Ectodermal cell (in vitro differentiated cells): ENCODE results near the gene HDLBP.
"Not testable (repeated sequence)": the region's sequence is repeated elsewhere in the genome, so short reads cannot be mapped to it uniquely, and the experiment has no call there.

Source experiments
- H3K27ac ChIP-seq: 2 replicates; pipeline ENCODE4 v1.7.0; 2013; ENCODE audit warnings: mild to moderate bottlenecking, low read depth, low read length; ENCODE audit not compliant: insufficient read depth, poor library complexity, severe bottlenecking
- H3K27me3 ChIP-seq: 2 replicates; pipeline ENCODE4 v1.7.0; 2013; ENCODE audit warnings: mild to moderate bottlenecking, low read length; ENCODE audit not compliant: insufficient read depth, control insufficient read depth, poor library complexity, severe bottlenecking
- H3K36me3 ChIP-seq: one replicate; pipeline ENCODE4 v1.7.0; 2013; ENCODE audit warnings: low read length; ENCODE audit not compliant: control insufficient read depth, insufficient read depth
- H3K4me1 ChIP-seq: one replicate; pipeline ENCODE4 v1.7.0; 2013; ENCODE audit warnings: low read length; ENCODE audit not compliant: control insufficient read depth, insufficient read depth
- H3K4me3 ChIP-seq: 2 replicates; pipeline ENCODE4 v1.7.0; 2013; ENCODE audit warnings: low read depth, low read length, control low read depth; ENCODE audit not compliant: insufficient read depth
- H3K9me3 ChIP-seq: 2 replicates; pipeline ENCODE4 v1.7.0; 2013; ENCODE audit warnings: mild to moderate bottlenecking, low read length, moderate library complexity; ENCODE audit not compliant: control insufficient read depth
- WGBS, 2 experiments: methylation state at CpG; one replicate each; pipeline ENCODE4 v1.1.7; 2013; ENCODE audit warnings: missing lambda C conversion rate in 2 of 2; 5-methylcytosine and 5-hydroxymethylcytosine counted together

HDLBP gene

DNA sequence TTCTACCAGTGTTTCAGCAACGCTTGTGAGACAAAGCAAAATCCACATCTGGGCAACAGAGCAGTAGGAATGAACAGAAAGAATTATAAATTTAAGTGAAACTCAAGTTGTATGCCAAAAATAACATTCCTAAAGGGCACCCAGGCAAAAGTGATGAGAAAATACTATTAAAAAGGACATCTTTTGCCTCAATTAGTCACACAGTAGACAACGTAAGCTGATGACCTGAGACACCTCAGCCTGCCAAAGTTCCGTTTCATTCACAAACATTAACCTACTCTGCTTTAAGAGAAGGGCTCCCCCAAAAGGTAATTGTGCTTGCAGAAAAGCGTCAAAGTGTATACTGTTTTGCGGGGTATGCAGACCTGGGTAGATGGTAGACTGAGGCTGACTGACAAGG, 7.2 kb downstream of the HDLBP start:
- no peaks in the 10 kb centered on the region for H3K27me3 ChIP-seq
- 92 to 94% methylated on average over 5 of the region's 5 CpGs for WGBS, 2 experiments
- H3K4me3 ChIP-seq: no peak overlapping the region
- H3K9me3 ChIP-seq: no peaks in the 10 kb centered on the region
- no peaks in the 10 kb centered on the region for H3K4me1 ChIP-seq
- H3K27ac ChIP-seq: no peak overlapping the region
- no peaks in the 10 kb centered on the region for H3K36me3 ChIP-seq

DNA sequence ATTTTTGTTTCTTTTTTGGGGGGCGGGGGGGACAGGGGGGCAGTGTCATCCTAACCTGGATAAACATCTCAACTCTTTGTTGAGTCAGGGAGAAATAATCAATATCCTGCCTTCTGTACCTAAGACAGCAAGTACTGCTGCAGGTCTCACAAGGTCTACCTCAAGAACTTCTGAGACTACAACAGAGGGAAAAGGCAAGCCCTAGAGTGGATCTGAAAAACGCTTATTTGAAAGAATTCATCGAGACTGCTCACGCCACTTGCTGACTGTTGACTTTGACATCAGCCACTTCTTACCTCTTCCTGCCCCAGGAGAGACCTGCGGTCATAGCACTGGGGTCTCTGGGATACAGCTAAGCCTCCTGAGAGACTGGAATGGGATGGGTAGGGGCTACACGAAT, 8.4 kb downstream of the HDLBP start:
- no peaks in the 10 kb centered on the region for H3K9me3 ChIP-seq
- 89 to 90% methylated on average over 4 to 6 of the region's 6 CpGs for WGBS, 2 experiments
- H3K4me3 ChIP-seq: no peak overlapping the region
- no peaks in the 10 kb centered on the region for H3K4me1 ChIP-seq
- H3K36me3 ChIP-seq: no peaks in the 10 kb centered on the region
- no peaks in the 10 kb centered on the region for H3K27me3 ChIP-seq
- H3K27ac ChIP-seq: no peak overlapping the region

DNA sequence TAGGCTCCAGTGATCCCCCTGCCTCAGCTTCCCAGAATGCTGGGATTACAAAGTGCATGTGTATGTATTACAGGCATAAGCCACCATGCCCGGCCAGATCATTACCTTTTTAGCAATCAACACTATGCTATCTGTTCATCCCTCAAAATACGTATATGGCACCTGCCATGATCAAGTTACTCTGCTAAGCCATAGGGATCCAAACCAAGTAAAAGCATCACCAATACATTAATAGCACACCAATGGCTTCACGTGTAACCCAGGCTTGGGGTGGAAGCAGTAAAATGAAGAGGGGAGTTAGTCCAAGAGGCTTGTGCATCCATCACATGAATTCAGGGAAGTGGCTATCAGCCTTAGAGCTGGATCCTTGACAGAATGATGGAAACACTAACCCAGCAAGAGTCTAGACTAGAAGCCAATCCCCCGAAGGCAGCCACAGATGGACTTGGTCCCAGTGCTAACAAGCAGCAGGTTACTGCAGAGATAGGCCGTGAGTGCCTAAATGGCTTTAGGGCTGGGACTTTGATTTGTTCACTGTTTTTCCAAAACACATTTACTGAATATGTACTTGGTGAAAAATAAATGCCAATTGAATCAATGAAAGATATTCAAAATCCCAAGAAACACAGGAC, 11.3 kb downstream of the HDLBP start:
- Histone ChIP-seq H3K4me3 (no peak overlapping the region), H3K9me3 (no peaks in the 10 kb centered on the region), H3K4me1 (no peaks in the 10 kb centered on the region), H3K36me3 (no peaks in the 10 kb centered on the region), H3K27ac (no peak overlapping the region), H3K27me3 (no peaks in the 10 kb centered on the region)
- WGBS, 2 experiments: 93 to 94% methylated on average over 5 of the region's 5 CpGs

- Histone ChIP-seq H3K36me3 (no peaks in the 10 kb centered on the region), H3K4me3 (no peak overlapping the region), H3K27ac (no peak overlapping the region), H3K27me3 (no peaks in the 10 kb centered on the region), H3K4me1 (no peaks in the 10 kb centered on the region), H3K9me3 (no peaks in the 10 kb centered on the region)
- 90 to 91% methylated on average over 13 of the region's 13 CpGs for WGBS, 2 experiments
These were observed 12.5 kb downstream of the HDLBP start for GRCh38 chr2:241302759-241303651.

DNA sequence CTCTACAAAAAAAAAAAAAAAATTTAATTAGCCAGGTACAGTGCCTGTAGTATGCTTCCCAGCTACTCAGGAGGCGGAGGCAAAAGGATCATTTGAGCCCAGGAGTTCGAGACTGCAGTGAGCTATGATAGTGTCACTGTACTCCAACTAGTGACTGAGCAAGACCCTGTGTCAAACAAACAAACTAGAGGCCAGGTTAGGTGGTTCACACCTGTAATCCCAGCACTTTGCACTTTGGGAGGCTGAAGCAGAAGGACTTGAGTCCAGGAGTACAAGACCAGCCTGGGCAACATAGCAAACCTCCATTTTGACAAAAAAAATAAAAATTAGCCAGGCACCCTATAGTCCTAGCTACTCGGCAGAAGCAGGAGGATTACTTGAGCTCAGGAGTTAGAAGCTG, 13.4 kb downstream of the HDLBP start:
- Histone ChIP-seq H3K27ac (no peak overlapping the region), H3K36me3 (no peaks in the 10 kb centered on the region), H3K27me3 (no peaks in the 10 kb centered on the region), H3K4me1 (no peaks in the 10 kb centered on the region), H3K4me3 (no peak overlapping the region), H3K9me3 (no peaks in the 10 kb centered on the region)
- WGBS, 2 experiments: 91 to 93% methylated on average over 3 of the region's 3 CpGs

DNA sequence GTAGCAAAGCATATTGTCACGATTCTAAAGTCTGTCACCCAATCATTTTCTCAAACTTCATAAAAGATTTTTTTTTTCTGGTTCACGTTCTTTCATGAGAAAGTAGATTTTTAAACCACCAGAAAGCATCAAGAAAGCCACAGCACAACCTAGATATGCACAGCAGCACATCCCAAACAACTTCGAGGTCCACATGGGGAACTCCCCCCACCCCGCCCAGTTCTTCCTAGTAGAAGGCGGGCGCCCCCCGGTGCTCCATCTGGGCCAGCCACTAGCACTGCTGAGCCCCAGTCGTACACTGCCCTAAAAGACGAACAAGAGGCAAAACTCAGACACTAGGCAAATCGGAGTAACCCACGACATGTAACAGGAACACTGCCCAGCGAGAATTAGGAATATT, 15.5 kb downstream of the HDLBP start:
- Histone ChIP-seq H3K4me3 (no peak overlapping the region), H3K27ac (no peak overlapping the region), H3K27me3 (no peaks in the 10 kb centered on the region), H3K36me3 (no peaks in the 10 kb centered on the region), H3K9me3 (no peaks in the 10 kb centered on the region), H3K4me1 (no peaks in the 10 kb centered on the region)
- WGBS, 2 experiments: 94 to 95% methylated on average over 12 of the region's 12 CpGs

GRCh38 chr2:241298673-241299072, 16.8 kb downstream of the HDLBP start:
- 97 to 98% methylated on average over 5 of the region's 5 CpGs for WGBS, 2 experiments
- Histone ChIP-seq H3K36me3 (no peaks in the 10 kb centered on the region), H3K27ac (no peak overlapping the region), H3K9me3 (no peaks in the 10 kb centered on the region), H3K4me3 (no peak overlapping the region), H3K27me3 (no peaks in the 10 kb centered on the region), H3K4me1 (no peaks in the 10 kb centered on the region)

- H3K4me1 ChIP-seq: no peaks in the 10 kb centered on the region
- no peaks in the 10 kb centered on the region for H3K9me3 ChIP-seq
- WGBS, 2 experiments: 97% methylated on average over 8 of the region's 8 CpGs
- no peak overlapping the region for H3K27ac ChIP-seq
- H3K27me3 ChIP-seq: no peaks in the 10 kb centered on the region
- no peak overlapping the region for H3K4me3 ChIP-seq
- no peaks in the 10 kb centered on the region for H3K36me3 ChIP-seq
These were observed 18.7 kb downstream of the HDLBP start for GRCh38 chr2:241296767-241297166.

GRCh38 chr2:241295326-241296095, 20.0 kb downstream of the HDLBP start:
- H3K4me3 ChIP-seq: no peak overlapping the region
- no peaks in the 10 kb centered on the region for H3K36me3 ChIP-seq
- no peak overlapping the region for H3K27ac ChIP-seq
- 93 to 97% methylated on average over 7 of the region's 7 CpGs for WGBS, 2 experiments
- H3K4me1 ChIP-seq: no peaks in the 10 kb centered on the region
- H3K27me3 ChIP-seq: no peaks in the 10 kb centered on the region
- H3K9me3 ChIP-seq: no peaks in the 10 kb centered on the region

- 93% methylated on average over 7 of the region's 7 CpGs for WGBS, 2 experiments
- not testable (repeated sequence) for H3K9me3 ChIP-seq, H3K4me3 ChIP-seq, H3K36me3 ChIP-seq, H3K27me3 ChIP-seq, H3K4me1 ChIP-seq, H3K27ac ChIP-seq
These were observed 22.1 kb downstream of the HDLBP start for GRCh38 chr2:241293378-241293797.
